Measurements from ENCODE around the gene CDH1.
A peak's percentile ranks its signal among the peaks of the same experiment; 100 is the strongest.

The CDH1 gene

GRCh38 chr16:68737046-68737729 lies at the start of gene CDH1:
Gene CDH1, plus strand, starts transcription at chr16:68737292. Its CDS starts 124 bp downstream, at chr16:68737416.
- TF ChIP-seq CREB1 (IDR thresholded peaks at IDR 0.05; ENCODE audit: low read depth) = 0 out of 2 replicates have a peak, but pooled peaks have one; percentile 11
- no peak for TF ChIP-seq ZBTB7A (IDR thresholded peaks at IDR 0.05; ENCODE audit: low read depth)
- 0 out of 2 replicates have a peak, but pooled peaks have one; percentile 51 for TF ChIP-seq YY1 (IDR thresholded peaks at IDR 0.05; ENCODE audit: low read depth)
- peak; percentile 98 for TF ChIP-seq TAF1 (IDR thresholded peaks at IDR 0.05; ENCODE audit: low read depth)
- TF ChIP-seq EP300 (IDR thresholded peaks at IDR 0.05; ENCODE audit: borderline replicate concordance) = no peak
- peak; percentile 50; the same call in 1 of the 2 replicates for TF ChIP-seq EGR1 (IDR thresholded peaks at IDR 0.05)
- TF ChIP-seq TCF12 (IDR thresholded peaks at IDR 0.05; ENCODE audit: low read depth) = peak; percentile 65; the same call in 1 of the 2 replicates
- no peak; the same call in 1 of the 2 replicates for TF ChIP-seq TEAD4 (IDR thresholded peaks at IDR 0.05)
- TF ChIP-seq NFIC (IDR thresholded peaks at IDR 0.05) = no peak
- peak; percentile 78 for TF ChIP-seq USF1 (IDR thresholded peaks at IDR 0.05)
- TF ChIP-seq RAD21 (IDR thresholded peaks at IDR 0.05; ENCODE audit: low read depth) = no peak; the same call in 1 of the 2 replicates
- TF ChIP-seq FOXM1 (IDR thresholded peaks at IDR 0.05; ENCODE audit: borderline replicate concordance, low read depth) = no peak
- no peak for TF ChIP-seq REST (IDR thresholded peaks at IDR 0.05; ENCODE audit: low read depth)
- TF ChIP-seq MAX (IDR thresholded peaks at IDR 0.05) = peak; percentile 71
- no peak for TF ChIP-seq CEBPB (IDR thresholded peaks at IDR 0.05)

- TF ChIP-seq RAD21 (IDR thresholded peaks at IDR 0.05; ENCODE audit: low read depth) (peak; percentile 21; the same call in 1 of the 2 replicates), FOXM1 (IDR thresholded peaks at IDR 0.05; ENCODE audit: borderline replicate concordance, low read depth) (no peak)
These were observed 47.2 kb upstream of the CDH1 start for GRCh38 chr16:68689921-68690320.

DNA sequence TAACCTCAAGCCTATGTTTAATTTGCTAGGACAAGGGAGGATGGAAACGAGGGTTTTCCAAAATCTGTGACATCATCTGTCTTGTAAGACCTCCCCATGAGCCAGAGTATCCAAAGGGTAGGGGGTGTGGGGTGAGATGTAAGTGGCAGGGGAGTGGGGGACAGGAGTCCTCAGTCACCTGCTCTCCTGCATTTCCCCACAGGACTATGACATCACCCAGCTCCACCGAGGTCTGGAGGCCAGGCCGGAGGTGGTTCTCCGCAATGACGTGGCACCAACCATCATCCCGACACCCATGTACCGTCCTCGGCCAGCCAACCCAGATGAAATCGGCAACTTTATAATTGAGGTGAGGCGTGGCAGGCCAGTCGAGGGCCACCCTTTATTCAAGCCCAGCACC lies 41.5 kb upstream of the CDH1 start:
- TF ChIP-seq MAX (IDR thresholded peaks at IDR 0.05) = no peak

DNA sequence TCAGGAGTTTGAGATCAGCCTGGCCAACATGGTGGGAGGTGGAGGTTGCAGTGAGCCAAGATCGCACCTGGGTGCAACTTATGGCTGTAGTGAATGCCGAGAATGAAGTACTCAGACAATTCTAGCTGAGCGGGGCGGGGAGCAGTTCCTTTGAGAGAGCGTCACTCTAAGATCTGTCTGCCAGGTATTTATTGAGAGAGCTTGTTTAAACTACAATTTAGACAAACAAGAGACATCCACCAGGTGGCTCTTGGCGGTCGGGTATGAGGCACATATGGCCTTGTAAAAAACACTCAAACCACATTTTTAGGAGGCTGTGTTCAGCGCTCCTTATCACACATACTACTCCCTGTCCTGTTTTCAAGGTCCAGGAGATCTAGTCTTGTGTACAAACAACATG lies 40.6 kb upstream of the CDH1 start:
- TF ChIP-seq NFIC (IDR thresholded peaks at IDR 0.05) (no peak), YY1 (IDR thresholded peaks at IDR 0.05; ENCODE audit: low read depth) (no peak), RAD21 (IDR thresholded peaks at IDR 0.05; ENCODE audit: low read depth) (no peak), CREB1 (IDR thresholded peaks at IDR 0.05; ENCODE audit: low read depth) (no peak), CEBPB (IDR thresholded peaks at IDR 0.05) (no peak), FOXM1 (IDR thresholded peaks at IDR 0.05; ENCODE audit: borderline replicate concordance, low read depth) (no peak)

GRCh38 chr16:68698091-68698490 lies 39.0 kb upstream of the CDH1 start:
- TF ChIP-seq ZBTB7A (IDR thresholded peaks at IDR 0.05; ENCODE audit: low read depth) (no peak), REST (IDR thresholded peaks at IDR 0.05; ENCODE audit: low read depth) (no peak), TAF1 (IDR thresholded peaks at IDR 0.05; ENCODE audit: low read depth) (no peak), CREB1 (IDR thresholded peaks at IDR 0.05; ENCODE audit: low read depth) (no peak), FOXM1 (IDR thresholded peaks at IDR 0.05; ENCODE audit: borderline replicate concordance, low read depth) (no peak), MAX (IDR thresholded peaks at IDR 0.05) (no peak), TCF12 (IDR thresholded peaks at IDR 0.05; ENCODE audit: low read depth) (no peak), NFIC (IDR thresholded peaks at IDR 0.05) (no peak), YY1 (IDR thresholded peaks at IDR 0.05; ENCODE audit: low read depth) (no peak), EP300 (IDR thresholded peaks at IDR 0.05; ENCODE audit: borderline replicate concordance) (no peak), EGR1 (IDR thresholded peaks at IDR 0.05) (no peak), RAD21 (IDR thresholded peaks at IDR 0.05; ENCODE audit: low read depth) (no peak), USF1 (IDR thresholded peaks at IDR 0.05) (no peak)

- TF ChIP-seq TEAD4 (IDR thresholded peaks at IDR 0.05) (no peak), NFIC (IDR thresholded peaks at IDR 0.05) (no peak), CREB1 (IDR thresholded peaks at IDR 0.05; ENCODE audit: low read depth) (no peak), ZBTB7A (IDR thresholded peaks at IDR 0.05; ENCODE audit: low read depth) (no peak), MAX (IDR thresholded peaks at IDR 0.05) (no peak), CEBPB (IDR thresholded peaks at IDR 0.05) (no peak), TCF12 (IDR thresholded peaks at IDR 0.05; ENCODE audit: low read depth) (no peak), EGR1 (IDR thresholded peaks at IDR 0.05) (no peak), USF1 (IDR thresholded peaks at IDR 0.05) (no peak), EP300 (IDR thresholded peaks at IDR 0.05; ENCODE audit: borderline replicate concordance) (no peak), REST (IDR thresholded peaks at IDR 0.05; ENCODE audit: low read depth) (no peak), RAD21 (IDR thresholded peaks at IDR 0.05; ENCODE audit: low read depth) (no peak), TAF1 (IDR thresholded peaks at IDR 0.05; ENCODE audit: low read depth) (no peak), FOXM1 (IDR thresholded peaks at IDR 0.05; ENCODE audit: borderline replicate concordance, low read depth) (no peak), YY1 (IDR thresholded peaks at IDR 0.05; ENCODE audit: low read depth) (no peak)
These were observed 37.0 kb upstream of the CDH1 start for GRCh38 chr16:68700120-68700519.

Data from Ishikawa (cell line).